Prostate gland (tissue), 2 donors: Measurements from ENCODE around the gene NPAT. TPM values are rescaled to one million over a fixed set of nuclear protein-coding genes. Genes with fewer than 3 reads are reported as not detected.

Experiments
- DNase-seq: peaks from one replicate; pipeline ENCODE4 v3.0.0-alpha.2; 2019; ENCODE audit warnings: low spot score
- H3K27ac ChIP-seq, 2 donors: fragments of 200-600 bp; sonication (generic); 2 replicates each; pipeline ENCODE4 v1.5.1; 2017 to 2019
- H3K27me3 ChIP-seq: fragments of 200-600 bp; sonication (generic); replicated peaks from 2 replicates; pipeline ENCODE4 v1.5.1; 2019; ENCODE audit not compliant: insufficient read depth
- H3K36me3 ChIP-seq, 2 donors: fragments of 200-600 bp; sonication (generic); 1 replicate in 1 of 2; 2 replicates in 1 of 2; pipeline versions ENCODE4 v1.5.1 to v1.8.1; 2017 to 2019
- H3K4me1 ChIP-seq: fragments of 200-600 bp; sonication (generic); replicated peaks from 2 replicates; pipeline ENCODE4 v1.5.1; 2019
- H3K4me3 ChIP-seq, 2 donors: fragments of 200-600 bp; sonication (generic); 2 replicates each; pipeline ENCODE4 v1.5.1; 2017 to 2019
- H3K9me3 ChIP-seq: fragments of 200-600 bp; sonication (generic); 2 replicates; pipeline ENCODE4 v1.5.1; 2017
- POLR2A ChIP-seq: fragments of 450-650 bp; IDR thresholded peaks from one replicate; pipeline ENCODE4 v1.6.1; 2016; ENCODE audit warnings: antibody characterized with exemption, mild to moderate bottlenecking
- POLR2AphosphoS5 ChIP-seq: sonication (generic); formaldehyde crosslinking; IDR thresholded peaks from one replicate; pipeline ENCODE4 v1.6.1; 2017; ENCODE audit warnings: antibody characterized with exemption
- WGBS: methylation state at CpG from one replicate; pipeline ENCODE4 v1.1.5; 2018; 5-methylcytosine and 5-hydroxymethylcytosine counted together
- intact Hi-C: fragments of 100-400 bp; cut with DNase I; formaldehyde crosslinking; loops from one replicate; pipeline ENCODE4 v1.14.2; 2022
- total RNA-seq, 2 donors: library from RNA; depleted of rRNA; stranded (reverse); fragments of >200 nt; gene quantifications; one replicate each; pipeline ENCODE4 v1.1.0, GENCODE V29; 2016
- TF ChIP-seq, protein P1 (sequence below), 4 experiments: fragments of 200-600 bp in 2 of 4; fragments of 450-650 bp in 2 of 4; sonication (generic) in 2 of 4; IDR thresholded peaks; 1 replicate in 3 of 4; 2 replicates in 1 of 4; pipeline ENCODE4 v1.5.1; 2016 to 2019; ENCODE audit warnings: antibody characterized with exemption in 4 of 4, mild to moderate bottlenecking in 2 of 4, moderate library complexity in 2 of 4

NPAT gene
- total RNA-seq, 2 donors from 2014 or later: 18.1 to 25.3 TPM

DNA sequence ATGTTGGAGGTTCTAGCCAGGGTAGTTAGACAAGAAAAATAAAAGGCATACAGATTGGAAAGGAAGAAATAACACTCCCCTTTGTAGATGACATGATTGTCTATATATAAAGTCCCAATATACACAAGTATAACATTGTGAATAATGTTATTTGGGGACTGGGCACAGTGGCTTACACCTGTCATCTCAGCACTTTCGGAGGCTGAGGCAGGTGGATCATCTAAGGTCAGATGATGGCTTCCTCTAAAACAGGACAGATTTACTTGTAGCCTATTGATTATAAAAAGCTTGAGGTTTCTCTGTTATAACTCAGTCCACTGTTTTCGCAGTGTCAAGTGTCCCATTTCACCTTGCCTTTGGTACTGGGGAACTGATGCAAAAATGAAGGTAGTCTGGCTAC, 20.0 kb upstream of the NPAT start:
- no peak for DNase-seq
- no peaks in the 10 kb centered on the region for H3K36me3 ChIP-seq
- H3K27me3 ChIP-seq: no peaks in the 10 kb centered on the region
- no peaks in the 10 kb centered on the region for H3K9me3 ChIP-seq
- H3K4me1 ChIP-seq: no peaks in the 10 kb centered on the region
- H3K27ac ChIP-seq: no peak overlapping the region
- intact Hi-C loops: no loop called here
- H3K4me3 ChIP-seq: no peak overlapping the region
- TF ChIP-seq, protein P1, sequence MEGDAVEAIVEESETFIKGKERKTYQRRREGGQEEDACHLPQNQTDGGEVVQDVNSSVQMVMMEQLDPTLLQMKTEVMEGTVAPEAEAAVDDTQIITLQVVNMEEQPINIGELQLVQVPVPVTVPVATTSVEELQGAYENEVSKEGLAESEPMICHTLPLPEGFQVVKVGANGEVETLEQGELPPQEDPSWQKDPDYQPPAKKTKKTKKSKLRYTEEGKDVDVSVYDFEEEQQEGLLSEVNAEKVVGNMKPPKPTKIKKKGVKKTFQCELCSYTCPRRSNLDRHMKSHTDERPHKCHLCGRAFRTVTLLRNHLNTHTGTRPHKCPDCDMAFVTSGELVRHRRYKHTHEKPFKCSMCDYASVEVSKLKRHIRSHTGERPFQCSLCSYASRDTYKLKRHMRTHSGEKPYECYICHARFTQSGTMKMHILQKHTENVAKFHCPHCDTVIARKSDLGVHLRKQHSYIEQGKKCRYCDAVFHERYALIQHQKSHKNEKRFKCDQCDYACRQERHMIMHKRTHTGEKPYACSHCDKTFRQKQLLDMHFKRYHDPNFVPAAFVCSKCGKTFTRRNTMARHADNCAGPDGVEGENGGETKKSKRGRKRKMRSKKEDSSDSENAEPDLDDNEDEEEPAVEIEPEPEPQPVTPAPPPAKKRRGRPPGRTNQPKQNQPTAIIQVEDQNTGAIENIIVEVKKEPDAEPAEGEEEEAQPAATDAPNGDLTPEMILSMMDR (IDR thresholded peaks at IDR 0.05): no peak
- TF ChIP-seq POLR2AphosphoS5 (no peak), POLR2A (no peak)
- WGBS: 100% methylated on average over 2 of the region's 2 CpGs

DNA sequence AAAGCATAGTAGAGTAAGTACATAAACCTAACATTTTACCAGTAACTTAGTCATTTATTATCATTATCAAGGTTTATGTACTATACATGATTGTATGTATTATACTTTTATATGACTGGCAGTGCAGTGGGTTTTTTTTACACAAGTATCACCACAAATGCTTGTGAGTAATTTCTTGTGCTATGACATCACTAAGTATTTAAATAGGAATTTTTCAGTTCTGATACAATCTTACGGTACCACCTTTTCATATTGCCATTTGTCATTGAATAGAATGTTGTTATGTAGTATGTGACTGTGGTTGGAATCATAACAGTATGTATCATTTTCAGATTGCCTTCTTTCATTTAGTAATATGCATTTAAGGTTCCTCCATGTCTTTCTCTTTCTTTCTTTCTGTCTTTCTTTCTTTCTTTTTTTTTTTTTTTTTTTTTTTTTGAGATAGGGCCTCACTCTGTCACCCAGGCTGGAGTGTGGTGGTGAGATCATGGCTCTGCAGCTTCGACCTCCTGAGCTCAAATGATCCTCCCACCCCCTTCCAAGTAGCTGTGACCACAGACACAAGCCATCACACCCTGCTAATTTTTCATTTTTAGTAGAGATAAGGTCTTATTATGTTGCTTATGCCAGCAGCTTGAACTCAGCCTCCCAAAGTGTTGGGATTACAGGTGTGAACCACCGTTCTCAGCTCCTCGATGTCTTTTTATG, 19.0 kb upstream of the NPAT start:
- no peak overlapping the region for H3K4me3 ChIP-seq
- no peaks in the 10 kb centered on the region for H3K27me3 ChIP-seq
- DNase-seq: no peak
- no peaks in the 10 kb centered on the region for H3K4me1 ChIP-seq
- no peak overlapping the region for H3K27ac ChIP-seq
- intact Hi-C loops: no loop called here
- 96% methylated on average over 4 of the region's 4 CpGs for WGBS
- no peak for TF ChIP-seq POLR2AphosphoS5
- TF ChIP-seq POLR2A: no peak
- TF ChIP-seq, protein P1 (IDR thresholded peaks at IDR 0.05): no peak
- H3K9me3 ChIP-seq: no peaks in the 10 kb centered on the region
- no peaks in the 10 kb centered on the region for H3K36me3 ChIP-seq

DNA sequence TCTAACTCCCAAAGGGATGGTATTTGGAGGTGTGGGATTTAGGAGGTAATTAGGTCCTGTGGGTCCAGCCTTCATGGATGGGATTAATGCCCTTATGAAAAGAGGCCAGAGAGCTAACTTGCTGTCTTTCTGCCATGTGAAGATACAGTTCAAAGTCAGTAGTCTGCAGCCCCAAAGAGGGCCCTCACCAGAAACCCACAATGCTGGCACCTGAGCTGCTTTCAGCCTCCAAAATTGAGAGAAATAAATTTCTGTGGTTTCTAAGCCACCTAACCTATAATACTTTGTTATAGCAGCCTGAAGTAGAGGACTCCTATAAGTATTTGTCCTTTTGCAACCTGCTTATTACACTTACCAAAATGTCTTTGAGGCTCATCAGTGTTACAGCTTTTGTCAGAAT, 16.6 kb upstream of the NPAT start:
- Histone ChIP-seq H3K9me3 (no peaks in the 10 kb centered on the region), H3K27ac (no peak overlapping the region), H3K36me3 (no peaks in the 10 kb centered on the region), H3K4me3 (no peak overlapping the region), H3K4me1 (no peaks in the 10 kb centered on the region), H3K27me3 (no peaks in the 10 kb centered on the region)
- TF ChIP-seq, protein P1 (IDR thresholded peaks at IDR 0.05): no peak
- TF ChIP-seq POLR2A: no peak
- TF ChIP-seq POLR2AphosphoS5: no peak
- intact Hi-C loops: no loop called here
- DNase-seq: no peak

DNA sequence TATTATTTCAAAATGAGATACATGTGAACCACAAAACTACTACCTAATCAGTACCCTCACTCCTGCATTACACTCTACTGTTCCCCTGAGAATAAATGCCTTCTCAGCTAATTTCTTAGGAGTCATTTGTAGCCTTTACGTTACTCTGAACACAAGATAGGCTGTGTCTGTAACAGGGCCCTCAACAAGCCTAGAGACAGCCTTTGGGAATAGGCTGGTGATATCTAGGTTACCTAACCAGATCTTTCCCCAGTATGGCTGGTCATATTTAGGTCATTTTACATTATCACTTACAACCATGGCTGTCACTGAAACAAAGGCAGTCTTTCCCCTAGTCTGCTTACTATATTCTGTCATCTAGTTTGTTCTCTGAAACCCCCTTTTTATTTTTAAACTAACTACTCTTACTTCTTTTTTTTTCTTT, 14.6 kb upstream of the NPAT start:
- H3K27me3 ChIP-seq: no peaks in the 10 kb centered on the region
- no peaks in the 10 kb centered on the region for H3K4me1 ChIP-seq
- no peak for DNase-seq
- no peak overlapping the region for H3K27ac ChIP-seq
- TF ChIP-seq POLR2AphosphoS5 (no peak), POLR2A (no peak)
- TF ChIP-seq, protein P1 (IDR thresholded peaks at IDR 0.05): no peak
- H3K36me3 ChIP-seq: no peaks in the 10 kb centered on the region
- no peak overlapping the region for H3K4me3 ChIP-seq
- 100% methylated on average over 1 of the region's 1 CpG for WGBS
- intact Hi-C loops: no loop called here
- no peaks in the 10 kb centered on the region for H3K9me3 ChIP-seq

DNA sequence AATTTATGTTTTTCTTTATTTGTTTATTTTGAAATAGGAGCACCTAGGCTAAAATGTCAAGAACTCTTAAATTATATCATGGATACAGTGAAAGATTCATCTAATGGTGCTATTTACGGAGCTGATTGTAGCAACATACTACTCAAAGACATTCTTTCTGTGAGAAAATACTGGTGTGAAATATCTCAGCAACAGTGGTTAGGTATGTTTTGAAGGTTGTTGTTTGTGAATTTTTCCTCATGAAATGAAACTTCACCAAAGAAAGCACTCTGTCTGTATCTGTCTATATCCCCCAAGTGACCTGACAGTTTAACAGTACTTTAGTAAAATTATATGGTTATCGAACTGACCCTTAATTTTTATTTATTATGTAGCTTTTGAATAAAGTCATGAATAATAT, 13.2 kb upstream of the NPAT start:
- Histone ChIP-seq H3K27me3 (no peaks in the 10 kb centered on the region), H3K4me1 (no peaks in the 10 kb centered on the region), H3K36me3 (no peaks in the 10 kb centered on the region), H3K9me3 (no peaks in the 10 kb centered on the region), H3K27ac (no peak overlapping the region), H3K4me3 (no peak overlapping the region)
- TF ChIP-seq POLR2AphosphoS5: no peak
- TF ChIP-seq, protein P1 (IDR thresholded peaks at IDR 0.05): no peak
- no peak for TF ChIP-seq POLR2A
- intact Hi-C loops: no loop called here
- no peak for DNase-seq
- WGBS: 90% methylated on average over 2 of the region's 2 CpGs
